Measurements from ENCODE around the gene IL2RA. TPM values are rescaled to one million over a fixed set of nuclear protein-coding genes. Genes with fewer than 3 reads are reported as not detected.
"Not testable (repeated sequence)": the region's sequence is repeated elsewhere in the genome, so short reads cannot be mapped to it uniquely, and the experiment has no call there.

IL2RA gene
- total RNA-seq, 1 donor from 2014 or later, result 1,254 TPM

- Mint-ChIP-seq H3K27ac (no peak overlapping the region), H3K27me3 (ENCODE audit: insufficient read depth) (no peaks in the 10 kb centered on the region), H3K9me3 (no peaks in the 10 kb centered on the region), H3K4me1 (ENCODE audit: low read depth) (peaks cover 61% of the 10 kb centered on the region), H3K4me3 (no peak overlapping the region), H3K36me3 (ENCODE audit: low read depth) (peaks cover 11% of the 10 kb centered on the region)
- no peak for DNase-seq (ENCODE audit: low spot score)
- intact Hi-C loops (cut with micrococcal nuclease), result loop anchor here (10.0 kb wide), 1 partner anchor 528 kb away; no protein-coding TSS in a partner anchor
Measured at GRCh38 chr10:5973069-5973468, 89.1 kb downstream of the IL2RA start.

- Mint-ChIP-seq H3K4me3 (peak overlapping the region; percentile 49), H3K4me1 (ENCODE audit: low read depth) (peaks cover 63% of the 10 kb centered on the region), H3K9me3 (no peaks in the 10 kb centered on the region), H3K27ac (peak overlapping the region; percentile 56), H3K36me3 (ENCODE audit: low read depth) (peaks cover 11% of the 10 kb centered on the region), H3K27me3 (ENCODE audit: insufficient read depth) (no peaks in the 10 kb centered on the region)
- no peak for DNase-seq (ENCODE audit: low spot score)
- intact Hi-C loops (cut with micrococcal nuclease), result loop anchor here (10.0 kb wide), 1 partner anchor 527 kb away; no protein-coding TSS in a partner anchor
Measured at GRCh38 chr10:5971886-5972285, 90.3 kb downstream of the IL2RA start.

GRCh38 chr10:5971315-5971832, 90.8 kb downstream of the IL2RA start:
- H3K36me3 Mint-ChIP-seq (ENCODE audit: low read depth), result peaks cover 11% of the 10 kb centered on the region
- H3K4me1 Mint-ChIP-seq (ENCODE audit: low read depth), result peaks cover 62% of the 10 kb centered on the region
- H3K9me3 Mint-ChIP-seq, result no peaks in the 10 kb centered on the region
- intact Hi-C loops (cut with micrococcal nuclease), result loop anchor here (10.0 kb wide), 1 partner anchor 527 kb away; no protein-coding TSS in a partner anchor
- H3K27me3 Mint-ChIP-seq (ENCODE audit: insufficient read depth), result no peaks in the 10 kb centered on the region
- peak overlapping the region; percentile 56 for H3K27ac Mint-ChIP-seq
- peak overlapping the region; percentile 49 for H3K4me3 Mint-ChIP-seq
- no peak for DNase-seq (ENCODE audit: low spot score)

GRCh38 chr10:5970527-5970926, 91.6 kb downstream of the IL2RA start:
- DNase-seq (ENCODE audit: low spot score), result no peak
- H3K27me3 Mint-ChIP-seq (ENCODE audit: insufficient read depth), result no peaks in the 10 kb centered on the region
- H3K4me1 Mint-ChIP-seq (ENCODE audit: low read depth), result peaks cover 54% of the 10 kb centered on the region
- peaks cover 11% of the 10 kb centered on the region for H3K36me3 Mint-ChIP-seq (ENCODE audit: low read depth)
- H3K9me3 Mint-ChIP-seq, result no peaks in the 10 kb centered on the region
- H3K27ac Mint-ChIP-seq, result no peak overlapping the region
- no peak overlapping the region for H3K4me3 Mint-ChIP-seq
- intact Hi-C loops (cut with micrococcal nuclease), result loop anchor here (10.0 kb wide), 1 partner anchor 526 kb away; no protein-coding TSS in a partner anchor

GRCh38 chr10:5970066-5970465, 92.1 kb downstream of the IL2RA start:
- H3K27ac Mint-ChIP-seq, result no peak overlapping the region
- H3K4me1 Mint-ChIP-seq (ENCODE audit: low read depth), result peaks cover 49% of the 10 kb centered on the region
- intact Hi-C loops (cut with micrococcal nuclease), result loop anchor here (10.0 kb wide), 1 partner anchor 525 kb away; no protein-coding TSS in a partner anchor
- H3K27me3 Mint-ChIP-seq (ENCODE audit: insufficient read depth), result no peaks in the 10 kb centered on the region
- H3K4me3 Mint-ChIP-seq, result no peak overlapping the region
- no peaks in the 10 kb centered on the region for H3K9me3 Mint-ChIP-seq
- no peak for DNase-seq (ENCODE audit: low spot score)
- peaks cover 16% of the 10 kb centered on the region for H3K36me3 Mint-ChIP-seq (ENCODE audit: low read depth)

- no peaks in the 10 kb centered on the region for H3K9me3 Mint-ChIP-seq
- H3K27ac Mint-ChIP-seq, result no peak overlapping the region
- H3K4me1 Mint-ChIP-seq (ENCODE audit: low read depth), result peaks cover 41% of the 10 kb centered on the region
- H3K27me3 Mint-ChIP-seq (ENCODE audit: insufficient read depth), result no peaks in the 10 kb centered on the region
- H3K4me3 Mint-ChIP-seq, result no peak overlapping the region
- peaks cover 16% of the 10 kb centered on the region for H3K36me3 Mint-ChIP-seq (ENCODE audit: low read depth)
- no peak for DNase-seq (ENCODE audit: low spot score)
- intact Hi-C loops (cut with micrococcal nuclease), result no loop called here
Measured at GRCh38 chr10:5968681-5969453, 93.3 kb downstream of the IL2RA start.

GRCh38 chr10:5968037-5968680, 94.0 kb downstream of the IL2RA start:
- no peaks in the 10 kb centered on the region for H3K9me3 Mint-ChIP-seq
- peaks cover 20% of the 10 kb centered on the region for H3K36me3 Mint-ChIP-seq (ENCODE audit: low read depth)
- no peak overlapping the region for H3K4me3 Mint-ChIP-seq
- no peak overlapping the region for H3K27ac Mint-ChIP-seq
- H3K4me1 Mint-ChIP-seq (ENCODE audit: low read depth), result peaks cover 36% of the 10 kb centered on the region
- no peaks in the 10 kb centered on the region for H3K27me3 Mint-ChIP-seq (ENCODE audit: insufficient read depth)
- no peak for DNase-seq (ENCODE audit: low spot score)
- intact Hi-C loops (cut with micrococcal nuclease), result no loop called here

GRCh38 chr10:5965266-5965665, 96.9 kb downstream of the IL2RA start:
- no peak overlapping the region for H3K4me3 Mint-ChIP-seq
- H3K27ac Mint-ChIP-seq, result no peak overlapping the region
- H3K36me3 Mint-ChIP-seq (ENCODE audit: low read depth), result peaks cover 31% of the 10 kb centered on the region
- no peaks in the 10 kb centered on the region for H3K9me3 Mint-ChIP-seq
- peaks cover 10% of the 10 kb centered on the region for H3K4me1 Mint-ChIP-seq (ENCODE audit: low read depth)
- H3K27me3 Mint-ChIP-seq (ENCODE audit: insufficient read depth), result no peaks in the 10 kb centered on the region
- intact Hi-C loops (cut with micrococcal nuclease), result no loop called here
- no peak for DNase-seq (ENCODE audit: low spot score)

- DNase-seq (ENCODE audit: low spot score), result no peak
- no peaks in the 10 kb centered on the region for H3K27me3 Mint-ChIP-seq (ENCODE audit: insufficient read depth)
- H3K36me3 Mint-ChIP-seq (ENCODE audit: low read depth), result peaks cover 35% of the 10 kb centered on the region
- no peak overlapping the region for H3K4me3 Mint-ChIP-seq
- intact Hi-C loops (cut with micrococcal nuclease), result no loop called here
- H3K27ac Mint-ChIP-seq, result no peak overlapping the region
- H3K9me3 Mint-ChIP-seq, result no peaks in the 10 kb centered on the region
- peaks cover 5% of the 10 kb centered on the region for H3K4me1 Mint-ChIP-seq (ENCODE audit: low read depth)
Measured at GRCh38 chr10:5964736-5965135, 97.4 kb downstream of the IL2RA start.

GRCh38 chr10:5963591-5963990, 98.6 kb downstream of the IL2RA start:
- no peak overlapping the region for H3K27ac Mint-ChIP-seq
- no peaks in the 10 kb centered on the region for H3K9me3 Mint-ChIP-seq
- peaks cover 4% of the 10 kb centered on the region for H3K4me1 Mint-ChIP-seq (ENCODE audit: low read depth)
- no peak for DNase-seq (ENCODE audit: low spot score)
- H3K27me3 Mint-ChIP-seq (ENCODE audit: insufficient read depth), result no peaks in the 10 kb centered on the region
- H3K36me3 Mint-ChIP-seq (ENCODE audit: low read depth), result peaks cover 40% of the 10 kb centered on the region
- H3K4me3 Mint-ChIP-seq, result no peak overlapping the region
- intact Hi-C loops (cut with micrococcal nuclease), result no loop called here

GRCh38 chr10:5963071-5963470, 99.1 kb downstream of the IL2RA start:
- Mint-ChIP-seq H3K27me3 (ENCODE audit: insufficient read depth) (no peaks in the 10 kb centered on the region), H3K4me3 (no peak overlapping the region), H3K9me3 (no peaks in the 10 kb centered on the region), H3K27ac (no peak overlapping the region), H3K36me3 (ENCODE audit: low read depth) (peaks cover 36% of the 10 kb centered on the region), H3K4me1 (ENCODE audit: low read depth) (peaks cover 3% of the 10 kb centered on the region)
- no peak for DNase-seq (ENCODE audit: low spot score)
- intact Hi-C loops (cut with micrococcal nuclease), result no loop called here

GRCh38 chr10:5962358-5962940, 99.7 kb downstream of the IL2RA start:
- H3K27ac Mint-ChIP-seq; intact Hi-C loops (cut with micrococcal nuclease); DNase-seq (ENCODE audit: low spot score): not testable (repeated sequence)

More at GRCh38 chr10:5962358-5962940, 99.7 kb downstream of the IL2RA start:
- not testable (repeated sequence) for H3K27me3 Mint-ChIP-seq (ENCODE audit: insufficient read depth); H3K4me3 Mint-ChIP-seq; H3K9me3 Mint-ChIP-seq; H3K4me1 Mint-ChIP-seq (ENCODE audit: low read depth)
- peaks cover 36% of the 10 kb centered on the region for H3K36me3 Mint-ChIP-seq (ENCODE audit: low read depth)
